PC-3 (cell line): ENCODE measurements around the gene CLEC2L. TPM values are rescaled to one million over a fixed set of nuclear protein-coding genes. Genes with fewer than 3 reads are reported as not detected.
A peak's percentile ranks its signal among the peaks of the same experiment; 100 is the strongest.

Experiments
- ATAC-seq: fragments of 200-7000 bp; cut with Tn5 transposase; 2 replicates; pipeline ENCODE4 v1.9.1; 2020; ENCODE audit warnings: mild to moderate bottlenecking, moderate library complexity
- BruUV-seq: library from RNA; stranded (reverse); fragments of 400-500 nt; replicated peaks from 2 replicates; lab custom pipeline; 2021; lab: Mats Ljungman, UMichigan
- CTCF ChIA-PET: fragments of 300-600 bp; sonication (Branson Sonifier 250); formaldehyde crosslinking; loops from one replicate; lab custom pipeline; 2022; ENCODE audit warnings: antibody characterized with exemption; lab: Charles Lee
- POLR2A ChIA-PET: fragments of 300-600 bp; sonication (Branson Sonifier 250); formaldehyde crosslinking; loops from one replicate; lab custom pipeline; 2022; ENCODE audit warnings: antibody characterized with exemption; ENCODE audit not compliant: unreplicated experiment; lab: Charles Lee
- DNase-seq: peaks from one replicate; pipeline ENCODE4 v3.0.0-alpha.2; 2015
- H2AFZ ChIP-seq: fragments of 300-600 bp; sonication (generic); 2 replicates; pipeline ENCODE4 v1.6.0; 2016; ENCODE audit warnings: antibody characterized with exemption, low read length
- H3F3A ChIP-seq: fragments of 300-600 bp; sonication (generic); one replicate; pipeline ENCODE4 v1.6.0; 2017; ENCODE audit warnings: antibody characterized with exemption, low read length, control low read depth, mild to moderate bottlenecking; ENCODE audit not compliant: unreplicated experiment
- H3K27ac ChIP-seq: fragments of 300-600 bp; sonication (generic); 2 replicates; pipeline ENCODE4 v1.5.1; 2016; ENCODE audit warnings: mild to moderate bottlenecking, low read length
- H3K27me3 ChIP-seq: fragments of 300-600 bp; sonication (generic); 2 replicates; pipeline ENCODE4 v1.6.1; 2016; ENCODE audit warnings: low read length, mixed read lengths
- H3K36me3 ChIP-seq: fragments of 300-600 bp; sonication (generic); 2 replicates; pipeline ENCODE4 v1.6.1; 2016; ENCODE audit warnings: low read depth, mixed run types, low read length, mixed read lengths
- H3K4me1 ChIP-seq: fragments of 300-600 bp; sonication (generic); 2 replicates; pipeline ENCODE4 v1.5.1; 2016; ENCODE audit warnings: low read length; ENCODE audit not compliant: insufficient read depth
- H3K4me2 ChIP-seq: fragments of 300-600 bp; sonication (generic); 2 replicates; pipeline ENCODE4 v1.6.0; 2016; ENCODE audit warnings: low read length
- H3K4me3 ChIP-seq: fragments of 300-600 bp; sonication (generic); 2 replicates; pipeline ENCODE4 v1.5.1; 2016; ENCODE audit warnings: mild to moderate bottlenecking, low read length, mixed read lengths
- H3K79me2 ChIP-seq: fragments of 300-600 bp; sonication (generic); 2 replicates; pipeline ENCODE4 v1.6.1; 2017; ENCODE audit warnings: low read length, mixed read lengths
- H3K9ac ChIP-seq: fragments of 300-600 bp; sonication (generic); 2 replicates; pipeline ENCODE4 v1.6.0; 2016; ENCODE audit warnings: mild to moderate bottlenecking, low read length
- H3K9me2 ChIP-seq: fragments of 300-600 bp; sonication (generic); replicated peaks from 2 replicates; pipeline ENCODE4 v1.6.1; 2016; ENCODE audit warnings: mixed run types, low read length, mixed read lengths
- H3K9me3 ChIP-seq: fragments of 300-600 bp; sonication (generic); 2 replicates; pipeline ENCODE4 v1.6.1; 2016; ENCODE audit warnings: low read length, mixed read lengths
- H4K20me1 ChIP-seq: fragments of 300-600 bp; sonication (generic); 2 replicates; pipeline ENCODE4 v1.6.1; 2016; ENCODE audit warnings: low read length, mixed read lengths
- EZH2 ChIP-seq: fragments of 300-600 bp; sonication (generic); IDR thresholded peaks from one replicate; pipeline ENCODE4 v1.6.1; 2017; ENCODE audit warnings: antibody characterized with exemption, mild to moderate bottlenecking, low read length; ENCODE audit not compliant: unreplicated experiment
- EZH2phosphoT487 ChIP-seq: fragments of 300-600 bp; sonication (generic); IDR thresholded peaks from 2 replicates; pipeline ENCODE4 v1.6.1; 2018; ENCODE audit warnings: mild to moderate bottlenecking, antibody characterized with exemption, low read length, borderline replicate concordance
- intact Hi-C: fragments of 100-400 bp; cut with micrococcal nuclease; formaldehyde crosslinking; loops from 2 replicates; pipeline ENCODE4 v1.9.0; 2023
- total RNA-seq: library from RNA; depleted of rRNA; stranded (reverse); fragments of >200 nt; gene quantifications from 2 replicates; pipeline ENCODE4 v1.2.3, GENCODE V29; 2014
- TF ChIP-seq, protein P1 (sequence below): fragments of 300-600 bp; sonication (generic); conservative IDR thresholded peaks from 2 replicates; pipeline ENCODE4 v1.5.1; 2017; ENCODE audit warnings: antibody characterized with exemption, low read depth, mild to moderate bottlenecking, low read length

Gene CLEC2L
- total RNA-seq, 1 experiment from 2014 or later, result not detected

DNA sequence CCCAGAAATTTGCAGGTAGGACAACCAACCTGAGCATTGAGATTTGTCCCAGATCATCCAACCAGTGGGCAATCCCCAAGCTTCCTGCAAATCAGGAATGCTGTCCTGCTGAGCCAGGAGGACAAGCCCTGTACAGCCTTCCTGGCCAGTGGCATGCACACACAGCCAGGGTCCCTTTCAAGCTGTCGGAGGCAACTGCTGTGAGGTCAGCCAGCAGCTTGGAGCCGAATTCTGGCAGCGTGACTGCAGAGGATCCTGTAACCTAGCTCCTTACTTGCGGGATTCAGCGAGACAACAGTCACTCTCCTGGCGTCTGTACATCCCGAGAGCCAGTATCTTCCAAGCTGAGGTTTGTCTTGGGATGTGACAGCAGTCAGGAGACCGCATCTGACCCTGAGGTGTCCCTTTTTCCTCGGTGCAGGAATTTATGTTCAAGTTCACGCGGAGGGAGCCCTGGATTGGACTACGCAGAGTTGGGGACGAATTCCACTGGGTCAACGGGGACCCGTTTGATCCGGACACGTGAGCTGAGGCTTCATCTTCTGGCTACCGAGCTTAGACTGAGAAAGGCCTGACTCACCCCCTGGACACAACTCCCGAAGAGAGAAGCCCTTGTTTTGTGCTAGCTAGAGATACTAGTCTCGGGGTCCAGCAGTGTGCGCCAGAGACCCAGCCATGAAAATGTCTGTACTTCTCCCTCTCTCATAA is 18.3 kb downstream of the CLEC2L start:
- Histone ChIP-seq H3K4me3 (no peak overlapping the region), H3K79me2 (no peaks in the 10 kb centered on the region), H3K27me3 (no peaks in the 10 kb centered on the region), H3K9me3 (no peaks in the 10 kb centered on the region), H3K36me3 (no peaks in the 10 kb centered on the region), H4K20me1 (no peaks in the 10 kb centered on the region), H3K4me1 (no peaks in the 10 kb centered on the region), H2AFZ (no peak overlapping the region), H3F3A (no peaks in the 10 kb centered on the region), H3K9me2 (no peaks in the 10 kb centered on the region), H3K9ac (no peak overlapping the region), H3K27ac (no peak overlapping the region), H3K4me2 (no peak overlapping the region)
- no TSS peak for BruUV-seq
- peak; percentile 29; the same call in 1 of the 2 replicates for ATAC-seq
- intact Hi-C loops, result no loop called here
- no peak for TF ChIP-seq EZH2phosphoT487
- no peak for TF ChIP-seq EZH2
- TF ChIP-seq, protein P1, sequence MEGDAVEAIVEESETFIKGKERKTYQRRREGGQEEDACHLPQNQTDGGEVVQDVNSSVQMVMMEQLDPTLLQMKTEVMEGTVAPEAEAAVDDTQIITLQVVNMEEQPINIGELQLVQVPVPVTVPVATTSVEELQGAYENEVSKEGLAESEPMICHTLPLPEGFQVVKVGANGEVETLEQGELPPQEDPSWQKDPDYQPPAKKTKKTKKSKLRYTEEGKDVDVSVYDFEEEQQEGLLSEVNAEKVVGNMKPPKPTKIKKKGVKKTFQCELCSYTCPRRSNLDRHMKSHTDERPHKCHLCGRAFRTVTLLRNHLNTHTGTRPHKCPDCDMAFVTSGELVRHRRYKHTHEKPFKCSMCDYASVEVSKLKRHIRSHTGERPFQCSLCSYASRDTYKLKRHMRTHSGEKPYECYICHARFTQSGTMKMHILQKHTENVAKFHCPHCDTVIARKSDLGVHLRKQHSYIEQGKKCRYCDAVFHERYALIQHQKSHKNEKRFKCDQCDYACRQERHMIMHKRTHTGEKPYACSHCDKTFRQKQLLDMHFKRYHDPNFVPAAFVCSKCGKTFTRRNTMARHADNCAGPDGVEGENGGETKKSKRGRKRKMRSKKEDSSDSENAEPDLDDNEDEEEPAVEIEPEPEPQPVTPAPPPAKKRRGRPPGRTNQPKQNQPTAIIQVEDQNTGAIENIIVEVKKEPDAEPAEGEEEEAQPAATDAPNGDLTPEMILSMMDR, result no peak
- CTCF ChIA-PET, result no interaction called here
- POLR2A ChIA-PET, result interaction anchor here (0.7 kb wide), 1 partner anchor 202 kb away, joined by 4 read pairs; no protein-coding TSS in a partner anchor
- DNase-seq, result no peak

DNA sequence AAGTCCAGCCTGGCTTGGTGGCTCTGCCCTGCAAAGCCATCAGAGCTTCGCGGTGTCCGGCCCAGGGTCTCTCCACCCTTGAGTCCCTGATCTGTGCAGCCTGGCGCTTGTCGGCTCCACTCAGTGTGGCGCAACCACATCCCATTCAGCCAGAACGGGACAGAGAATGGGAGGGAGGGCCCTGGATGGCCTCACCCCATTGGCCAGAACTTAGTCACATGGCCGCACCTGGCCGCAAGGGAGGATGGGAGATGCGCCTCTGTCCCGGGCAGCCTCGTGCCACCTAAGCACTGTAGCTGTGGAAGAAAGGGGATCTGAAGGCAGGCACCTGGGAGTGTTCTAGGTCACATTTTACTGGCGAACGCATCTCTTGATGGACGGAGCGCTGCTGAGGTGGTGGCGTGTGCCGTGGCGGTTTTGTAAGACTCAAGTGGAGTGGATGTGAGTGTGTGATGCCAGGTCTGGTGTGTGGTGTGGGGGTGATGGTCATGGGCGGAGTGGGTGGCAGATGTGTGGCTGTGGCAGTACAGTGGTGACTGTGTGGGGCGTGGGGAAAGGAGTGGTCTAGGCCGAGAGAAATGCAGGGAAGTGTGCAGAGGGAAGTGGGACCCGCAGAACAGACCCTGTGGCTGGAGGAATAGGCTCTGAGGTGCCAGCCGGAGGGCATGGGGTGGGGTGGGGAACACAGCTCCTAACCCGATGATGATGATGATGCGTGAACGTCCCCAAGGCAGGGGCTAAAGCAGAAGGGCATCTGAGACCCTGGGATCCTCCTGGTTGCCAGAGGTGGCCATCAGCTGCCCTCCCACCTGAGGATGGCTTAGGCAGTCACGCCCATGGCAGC is 19.0 kb downstream of the CLEC2L start:
- Histone ChIP-seq H3K27me3 (no peaks in the 10 kb centered on the region), H3K9ac (no peak overlapping the region), H3K36me3 (no peaks in the 10 kb centered on the region), H3K9me2 (no peaks in the 10 kb centered on the region), H3K9me3 (no peaks in the 10 kb centered on the region), H4K20me1 (no peaks in the 10 kb centered on the region), H3F3A (no peaks in the 10 kb centered on the region), H3K79me2 (no peaks in the 10 kb centered on the region), H3K4me2 (no peak overlapping the region), H3K27ac (no peak overlapping the region), H3K4me3 (no peak overlapping the region), H3K4me1 (no peaks in the 10 kb centered on the region), H2AFZ (no peak overlapping the region)
- ATAC-seq, result no peak
- ChIA-PET POLR2A (interaction anchor here (0.7 kb wide), 1 partner anchor 203 kb away, joined by 4 read pairs; no protein-coding TSS in a partner anchor), CTCF (no interaction called here)
- TF ChIP-seq, protein P1, result no peak
- no peak for TF ChIP-seq EZH2phosphoT487
- no peak for TF ChIP-seq EZH2
- no TSS peak for BruUV-seq
- intact Hi-C loops, result no loop called here
- no peak for DNase-seq
